HepG2 (cell line): ENCODE measurements around the gene PDC.

Experiments
- MAF1 ChIP-seq: sonication (generic); formaldehyde crosslinking; IDR thresholded peaks from 2 replicates; pipeline ENCODE4 v1.5.0; 2020; ENCODE audit warnings: missing genetic modification reagents, borderline replicate concordance
- MZF1 ChIP-seq: sonication (generic); formaldehyde crosslinking; IDR thresholded peaks from 2 replicates; pipeline ENCODE4 v1.8.1; 2023; ENCODE audit warnings: mild to moderate bottlenecking, missing genetic modification reagents, borderline replicate concordance
- POLR2A ChIP-seq, 2 experiments: IDR thresholded peaks; 2 replicates each; pipeline ENCODE4 v1.6.1; 2011; ENCODE audit warnings: low read depth in 2 of 2, low read length in 2 of 2, mild to moderate bottlenecking in 1 of 2, moderate library complexity in 1 of 2; ENCODE audit not compliant: insufficient read depth in 1 of 2
- TBP ChIP-seq: sonication (generic); formaldehyde crosslinking; IDR thresholded peaks from 2 replicates; pipeline ENCODE4 v1.5.0; 2020; ENCODE audit warnings: missing genetic modification reagents
- YY1 ChIP-seq: IDR thresholded peaks from 2 replicates; pipeline ENCODE4 v1.6.1; 2011; ENCODE audit warnings: low read length, low read depth, moderate library complexity, mild to moderate bottlenecking; ENCODE audit not compliant: insufficient read depth, insufficient replicate concordance
- ZNF264 ChIP-seq: sonication (generic); formaldehyde crosslinking; IDR thresholded peaks from 2 replicates; pipeline ENCODE4 v1.4.0; 2020; ENCODE audit warnings: missing genetic modification reagents
- ZNF333 ChIP-seq: sonication (generic); formaldehyde crosslinking; IDR thresholded peaks from 2 replicates; pipeline ENCODE4 v1.4.0; 2020; ENCODE audit warnings: mild to moderate bottlenecking, missing genetic modification reagents, borderline replicate concordance
- ZNF644 ChIP-seq: IDR thresholded peaks from 2 replicates; pipeline ENCODE4 v1.6.1; 2016; ENCODE audit warnings: low read depth
- TF ChIP-seq, protein P1 (sequence below): sonication (generic); formaldehyde crosslinking; IDR thresholded peaks from 2 replicates; pipeline ENCODE4 v1.5.0; 2020; ENCODE audit warnings: mild to moderate bottlenecking, missing genetic modification reagents, moderate library complexity
- TF ChIP-seq, protein P2 (sequence below): sonication (generic); formaldehyde crosslinking; IDR thresholded peaks from 2 replicates; pipeline ENCODE4 v1.9.0; 2022; ENCODE audit warnings: missing genetic modification reagents, mild to moderate bottlenecking, borderline replicate concordance
- TF ChIP-seq, protein P3 (sequence below): sonication (generic); formaldehyde crosslinking; conservative IDR thresholded peaks from 2 replicates; pipeline ENCODE4 v1.4.0; 2020; ENCODE audit warnings: missing genetic modification reagents

DNA sequence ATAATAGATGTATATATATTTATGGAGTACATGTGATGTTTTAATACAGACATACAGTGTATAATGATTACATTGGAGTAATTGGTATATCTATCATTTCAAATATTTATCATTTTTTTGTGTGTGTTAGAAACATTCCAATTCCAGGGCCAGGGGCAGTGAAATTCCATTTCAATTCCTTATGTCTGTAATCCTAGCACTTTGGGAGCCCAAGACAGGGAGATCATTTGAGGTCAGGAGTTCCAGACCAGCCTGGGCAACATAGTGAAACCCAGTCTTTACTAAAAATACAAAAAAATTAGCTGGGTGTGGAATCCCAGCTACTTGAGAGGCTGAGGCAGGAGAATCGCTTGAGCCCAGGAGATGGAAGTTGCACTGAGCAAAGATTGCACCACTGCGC is 30.4 kb upstream of the PDC start:
- TF ChIP-seq ZNF644 (CRISPR knock-in tag) (no peak), ZNF333 (CRISPR knock-in tag) (no peak), ZNF264 (CRISPR knock-in tag) (no peak), POLR2A (IDR thresholded peaks at IDR 0.05; ENCODE audit: insufficient read depth in 1 of 2, low read depth in 2 of 2, low read length in 2 of 2) (no peak), MZF1 (no peak), YY1 (no peak), MAF1 (CRISPR knock-in tag) (no peak), TBP (CRISPR knock-in tag) (no peak)
- TF ChIP-seq, protein P1, sequence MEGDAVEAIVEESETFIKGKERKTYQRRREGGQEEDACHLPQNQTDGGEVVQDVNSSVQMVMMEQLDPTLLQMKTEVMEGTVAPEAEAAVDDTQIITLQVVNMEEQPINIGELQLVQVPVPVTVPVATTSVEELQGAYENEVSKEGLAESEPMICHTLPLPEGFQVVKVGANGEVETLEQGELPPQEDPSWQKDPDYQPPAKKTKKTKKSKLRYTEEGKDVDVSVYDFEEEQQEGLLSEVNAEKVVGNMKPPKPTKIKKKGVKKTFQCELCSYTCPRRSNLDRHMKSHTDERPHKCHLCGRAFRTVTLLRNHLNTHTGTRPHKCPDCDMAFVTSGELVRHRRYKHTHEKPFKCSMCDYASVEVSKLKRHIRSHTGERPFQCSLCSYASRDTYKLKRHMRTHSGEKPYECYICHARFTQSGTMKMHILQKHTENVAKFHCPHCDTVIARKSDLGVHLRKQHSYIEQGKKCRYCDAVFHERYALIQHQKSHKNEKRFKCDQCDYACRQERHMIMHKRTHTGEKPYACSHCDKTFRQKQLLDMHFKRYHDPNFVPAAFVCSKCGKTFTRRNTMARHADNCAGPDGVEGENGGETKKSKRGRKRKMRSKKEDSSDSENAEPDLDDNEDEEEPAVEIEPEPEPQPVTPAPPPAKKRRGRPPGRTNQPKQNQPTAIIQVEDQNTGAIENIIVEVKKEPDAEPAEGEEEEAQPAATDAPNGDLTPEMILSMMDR (CRISPR knock-in tag): no peak
- TF ChIP-seq, protein P2, sequence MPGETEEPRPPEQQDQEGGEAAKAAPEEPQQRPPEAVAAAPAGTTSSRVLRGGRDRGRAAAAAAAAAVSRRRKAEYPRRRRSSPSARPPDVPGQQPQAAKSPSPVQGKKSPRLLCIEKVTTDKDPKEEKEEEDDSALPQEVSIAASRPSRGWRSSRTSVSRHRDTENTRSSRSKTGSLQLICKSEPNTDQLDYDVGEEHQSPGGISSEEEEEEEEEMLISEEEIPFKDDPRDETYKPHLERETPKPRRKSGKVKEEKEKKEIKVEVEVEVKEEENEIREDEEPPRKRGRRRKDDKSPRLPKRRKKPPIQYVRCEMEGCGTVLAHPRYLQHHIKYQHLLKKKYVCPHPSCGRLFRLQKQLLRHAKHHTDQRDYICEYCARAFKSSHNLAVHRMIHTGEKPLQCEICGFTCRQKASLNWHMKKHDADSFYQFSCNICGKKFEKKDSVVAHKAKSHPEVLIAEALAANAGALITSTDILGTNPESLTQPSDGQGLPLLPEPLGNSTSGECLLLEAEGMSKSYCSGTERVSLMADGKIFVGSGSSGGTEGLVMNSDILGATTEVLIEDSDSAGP (CRISPR knock-in tag): no peak
- TF ChIP-seq, protein P3, sequence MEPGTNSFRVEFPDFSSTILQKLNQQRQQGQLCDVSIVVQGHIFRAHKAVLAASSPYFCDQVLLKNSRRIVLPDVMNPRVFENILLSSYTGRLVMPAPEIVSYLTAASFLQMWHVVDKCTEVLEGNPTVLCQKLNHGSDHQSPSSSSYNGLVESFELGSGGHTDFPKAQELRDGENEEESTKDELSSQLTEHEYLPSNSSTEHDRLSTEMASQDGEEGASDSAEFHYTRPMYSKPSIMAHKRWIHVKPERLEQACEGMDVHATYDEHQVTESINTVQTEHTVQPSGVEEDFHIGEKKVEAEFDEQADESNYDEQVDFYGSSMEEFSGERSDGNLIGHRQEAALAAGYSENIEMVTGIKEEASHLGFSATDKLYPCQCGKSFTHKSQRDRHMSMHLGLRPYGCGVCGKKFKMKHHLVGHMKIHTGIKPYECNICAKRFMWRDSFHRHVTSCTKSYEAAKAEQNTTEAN: no peak
